ENCODE data around the gene GLTP.

DNA sequence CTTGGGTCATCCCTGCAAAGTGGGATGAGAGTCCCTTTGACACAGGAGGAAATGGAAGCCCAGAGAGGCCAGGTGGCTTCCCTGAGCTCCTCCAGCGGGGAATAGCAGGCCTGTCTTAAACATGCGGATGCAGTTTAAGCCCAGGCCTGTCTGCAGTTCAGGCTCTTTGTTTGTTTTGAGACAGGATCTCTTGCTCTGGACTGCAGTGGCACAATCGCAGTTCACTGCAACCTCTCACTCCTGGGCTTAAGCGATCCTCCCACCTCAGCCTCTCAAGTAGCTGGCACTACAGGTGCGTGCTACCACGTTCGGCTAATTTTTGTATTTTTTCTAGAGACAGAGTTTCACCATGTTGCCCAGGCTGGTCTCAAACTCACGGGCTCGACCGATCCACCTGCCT is 50.7 kb downstream of the GLTP start:
- TF ChIP-seq RFX5 (IDR thresholded peaks at IDR 0.05) (no peak), MYC (IDR thresholded peaks at IDR 0.05; ENCODE audit: borderline replicate concordance, low read length) (no peak), EHMT2 (IDR thresholded peaks at IDR 0.05; ENCODE audit: low read depth) (no peak), CTCF (IDR thresholded peaks at IDR 0.05) (no peak), USF2 (IDR thresholded peaks at IDR 0.05) (no peak), EP300 (IDR thresholded peaks at IDR 0.05) (no peak), PHF8 (IDR thresholded peaks at IDR 0.05; ENCODE audit: borderline replicate concordance, low read depth) (no peak), RARB (CRISPR knock-in tag; IDR thresholded peaks at IDR 0.05) (no peak), SMC3 (IDR thresholded peaks at IDR 0.05) (no peak), POLR2A (IDR thresholded peaks at IDR 0.05; ENCODE audit: low read length) (no peak), JUN (IDR thresholded peaks at IDR 0.05) (no peak), RCOR1 (IDR thresholded peaks at IDR 0.05; ENCODE audit: low read depth, low read length) (no peak), ZC3H11A (IDR thresholded peaks at IDR 0.05) (no peak)
- TF ChIP-seq, protein P1, sequence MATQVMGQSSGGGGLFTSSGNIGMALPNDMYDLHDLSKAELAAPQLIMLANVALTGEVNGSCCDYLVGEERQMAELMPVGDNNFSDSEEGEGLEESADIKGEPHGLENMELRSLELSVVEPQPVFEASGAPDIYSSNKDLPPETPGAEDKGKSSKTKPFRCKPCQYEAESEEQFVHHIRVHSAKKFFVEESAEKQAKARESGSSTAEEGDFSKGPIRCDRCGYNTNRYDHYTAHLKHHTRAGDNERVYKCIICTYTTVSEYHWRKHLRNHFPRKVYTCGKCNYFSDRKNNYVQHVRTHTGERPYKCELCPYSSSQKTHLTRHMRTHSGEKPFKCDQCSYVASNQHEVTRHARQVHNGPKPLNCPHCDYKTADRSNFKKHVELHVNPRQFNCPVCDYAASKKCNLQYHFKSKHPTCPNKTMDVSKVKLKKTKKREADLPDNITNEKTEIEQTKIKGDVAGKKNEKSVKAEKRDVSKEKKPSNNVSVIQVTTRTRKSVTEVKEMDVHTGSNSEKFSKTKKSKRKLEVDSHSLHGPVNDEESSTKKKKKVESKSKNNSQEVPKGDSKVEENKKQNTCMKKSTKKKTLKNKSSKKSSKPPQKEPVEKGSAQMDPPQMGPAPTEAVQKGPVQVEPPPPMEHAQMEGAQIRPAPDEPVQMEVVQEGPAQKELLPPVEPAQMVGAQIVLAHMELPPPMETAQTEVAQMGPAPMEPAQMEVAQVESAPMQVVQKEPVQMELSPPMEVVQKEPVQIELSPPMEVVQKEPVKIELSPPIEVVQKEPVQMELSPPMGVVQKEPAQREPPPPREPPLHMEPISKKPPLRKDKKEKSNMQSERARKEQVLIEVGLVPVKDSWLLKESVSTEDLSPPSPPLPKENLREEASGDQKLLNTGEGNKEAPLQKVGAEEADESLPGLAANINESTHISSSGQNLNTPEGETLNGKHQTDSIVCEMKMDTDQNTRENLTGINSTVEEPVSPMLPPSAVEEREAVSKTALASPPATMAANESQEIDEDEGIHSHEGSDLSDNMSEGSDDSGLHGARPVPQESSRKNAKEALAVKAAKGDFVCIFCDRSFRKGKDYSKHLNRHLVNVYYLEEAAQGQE (IDR thresholded peaks at IDR 0.05) = no peak
